ENCODE measurements around the gene FHOD1. TPM values are rescaled to one million over a fixed set of nuclear protein-coding genes. Genes with fewer than 3 reads are reported as not detected.

FHOD1 gene
- total RNA-seq, 4 donors from 2014 or later: 9.7 to 15.5 (median 12.9) TPM

GRCh38 chr16:67260426-67261063, 13.3 kb upstream of the FHOD1 start:
- TF ChIP-seq, protein P1, sequence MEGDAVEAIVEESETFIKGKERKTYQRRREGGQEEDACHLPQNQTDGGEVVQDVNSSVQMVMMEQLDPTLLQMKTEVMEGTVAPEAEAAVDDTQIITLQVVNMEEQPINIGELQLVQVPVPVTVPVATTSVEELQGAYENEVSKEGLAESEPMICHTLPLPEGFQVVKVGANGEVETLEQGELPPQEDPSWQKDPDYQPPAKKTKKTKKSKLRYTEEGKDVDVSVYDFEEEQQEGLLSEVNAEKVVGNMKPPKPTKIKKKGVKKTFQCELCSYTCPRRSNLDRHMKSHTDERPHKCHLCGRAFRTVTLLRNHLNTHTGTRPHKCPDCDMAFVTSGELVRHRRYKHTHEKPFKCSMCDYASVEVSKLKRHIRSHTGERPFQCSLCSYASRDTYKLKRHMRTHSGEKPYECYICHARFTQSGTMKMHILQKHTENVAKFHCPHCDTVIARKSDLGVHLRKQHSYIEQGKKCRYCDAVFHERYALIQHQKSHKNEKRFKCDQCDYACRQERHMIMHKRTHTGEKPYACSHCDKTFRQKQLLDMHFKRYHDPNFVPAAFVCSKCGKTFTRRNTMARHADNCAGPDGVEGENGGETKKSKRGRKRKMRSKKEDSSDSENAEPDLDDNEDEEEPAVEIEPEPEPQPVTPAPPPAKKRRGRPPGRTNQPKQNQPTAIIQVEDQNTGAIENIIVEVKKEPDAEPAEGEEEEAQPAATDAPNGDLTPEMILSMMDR (IDR thresholded peaks at IDR 0.05): peak in 1 of 4 experiments; percentile 33
- no peak for TF ChIP-seq EP300 (IDR thresholded peaks at IDR 0.05)
- TF ChIP-seq POLR2A (IDR thresholded peaks at IDR 0.05): no peak
- no peak for TF ChIP-seq POLR2AphosphoS5 (IDR thresholded peaks at IDR 0.05)
- H3K4me1 ChIP-seq: no peaks in the 10 kb centered on the region
- H3K4me3 ChIP-seq: no peak overlapping the region
- peaks cover 28% of the 10 kb centered on the region for H3K27me3 ChIP-seq
- ATAC-seq: no peak
- H3K36me3 ChIP-seq: no peaks in the 10 kb centered on the region
- no peak overlapping the region for H3K27ac ChIP-seq
- WGBS, 2 donors (ENCODE audit: low coverage in 1 of 2): 63 to 82% methylated on average over 2 to 4 of the region's 4 CpGs
- H3K9me3 ChIP-seq: no peaks in the 10 kb centered on the region

DNA sequence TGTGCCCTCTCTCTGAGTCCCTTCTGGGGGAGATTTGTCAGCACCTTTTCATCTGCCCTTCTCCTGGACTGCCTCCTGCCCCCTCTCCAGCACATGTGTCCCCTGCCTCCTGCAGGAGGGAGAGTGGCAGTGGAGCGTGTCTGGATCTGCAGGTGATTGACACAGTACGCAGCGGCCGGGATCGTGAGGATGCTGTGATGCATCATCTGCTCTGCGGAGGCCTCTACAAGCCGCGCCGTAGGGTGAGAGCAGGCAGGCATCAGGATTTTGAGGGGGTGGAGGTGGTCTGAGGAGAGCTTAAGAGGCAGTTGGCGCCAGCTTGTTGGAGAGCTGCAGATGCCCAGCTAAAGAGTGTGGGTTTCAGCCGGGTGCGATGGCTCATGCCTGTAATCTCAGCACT, 12.4 kb upstream of the FHOD1 start:
- no peak overlapping the region for H3K4me3 ChIP-seq
- ATAC-seq: no peak
- peaks cover 34% of the 10 kb centered on the region for H3K27me3 ChIP-seq
- WGBS, 2 donors (ENCODE audit: low coverage in 1 of 2): no CpG with 5 or more reads among the region's 12 CpGs
- H3K9me3 ChIP-seq: no peaks in the 10 kb centered on the region
- H3K27ac ChIP-seq: no peak overlapping the region
- H3K36me3 ChIP-seq: no peaks in the 10 kb centered on the region
- no peak for TF ChIP-seq EP300 (IDR thresholded peaks at IDR 0.05)
- TF ChIP-seq POLR2AphosphoS5 (IDR thresholded peaks at IDR 0.05): no peak
- TF ChIP-seq POLR2A (IDR thresholded peaks at IDR 0.05): no peak
- TF ChIP-seq, protein P1 (IDR thresholded peaks at IDR 0.05): no peak
- no peaks in the 10 kb centered on the region for H3K4me1 ChIP-seq

GRCh38 chr16:67258161-67258835, 11.0 kb upstream of the FHOD1 start:
- peaks cover 34% of the 10 kb centered on the region for H3K27me3 ChIP-seq
- no peak overlapping the region for H3K27ac ChIP-seq
- ATAC-seq: no peak
- no peak for TF ChIP-seq EP300 (IDR thresholded peaks at IDR 0.05)
- TF ChIP-seq POLR2AphosphoS5 (IDR thresholded peaks at IDR 0.05): no peak
- TF ChIP-seq POLR2A (IDR thresholded peaks at IDR 0.05): no peak
- TF ChIP-seq, protein P1 (IDR thresholded peaks at IDR 0.05): no peak
- no peaks in the 10 kb centered on the region for H3K4me1 ChIP-seq
- H3K36me3 ChIP-seq: no peaks in the 10 kb centered on the region
- 63 to 81% methylated on average over 3 to 8 of the region's 11 CpGs for WGBS, 2 donors (ENCODE audit: low coverage in 1 of 2)
- H3K4me3 ChIP-seq: no peak overlapping the region
- H3K9me3 ChIP-seq: no peaks in the 10 kb centered on the region

DNA sequence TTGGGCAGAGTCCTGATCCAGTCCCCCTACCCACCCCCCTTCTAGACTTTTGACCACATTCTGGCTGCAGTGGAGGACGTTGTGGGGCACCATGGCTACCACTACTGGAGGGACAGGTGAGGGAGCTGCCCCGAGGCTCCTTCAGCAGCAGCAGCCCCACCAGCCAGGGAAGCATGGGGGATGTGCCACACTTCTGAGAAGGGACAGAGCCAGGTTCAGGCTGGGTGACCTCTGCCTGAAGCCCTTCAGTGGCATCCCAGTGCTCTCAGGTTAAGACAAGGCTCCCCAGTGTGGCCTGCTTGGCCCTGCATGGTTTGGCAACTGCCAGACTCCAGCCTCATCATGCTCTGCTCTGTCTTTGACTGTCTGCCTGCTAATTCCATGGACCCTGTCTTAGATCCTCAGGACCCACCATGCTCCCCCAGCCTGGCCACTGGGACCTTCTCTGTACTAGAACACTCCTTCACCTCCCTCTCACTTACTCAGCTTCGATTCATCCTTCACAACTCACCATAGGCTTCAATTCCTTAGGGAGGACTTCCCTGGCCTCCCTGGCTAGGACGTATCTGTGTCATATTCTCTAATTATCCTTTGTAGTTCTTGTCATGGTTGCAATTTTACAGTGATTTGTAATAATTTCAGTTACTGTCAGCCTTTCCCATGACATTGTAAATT, 10.3 kb upstream of the FHOD1 start:
- H3K27me3 ChIP-seq: peaks cover 32% of the 10 kb centered on the region
- no peaks in the 10 kb centered on the region for H3K36me3 ChIP-seq
- ATAC-seq: no peak
- H3K27ac ChIP-seq: no peak overlapping the region
- no peak overlapping the region for H3K4me3 ChIP-seq
- TF ChIP-seq EP300 (IDR thresholded peaks at IDR 0.05): no peak
- TF ChIP-seq POLR2A (IDR thresholded peaks at IDR 0.05): no peak
- no peaks in the 10 kb centered on the region for H3K4me1 ChIP-seq
- H3K9me3 ChIP-seq: no peaks in the 10 kb centered on the region
- 74 to 78% methylated on average over 2 of the region's 4 CpGs for WGBS, 2 donors (ENCODE audit: low coverage in 1 of 2)

- Histone ChIP-seq H3K27ac (no peak overlapping the region), H3K4me1 (no peaks in the 10 kb centered on the region), H3K9me3 (no peaks in the 10 kb centered on the region), H3K4me3 (no peak overlapping the region), H3K27me3 (peaks cover 37% of the 10 kb centered on the region), H3K36me3 (no peaks in the 10 kb centered on the region)
- ATAC-seq: no peak
- TF ChIP-seq POLR2A (IDR thresholded peaks at IDR 0.05) (no peak), EP300 (IDR thresholded peaks at IDR 0.05) (no peak), POLR2AphosphoS5 (IDR thresholded peaks at IDR 0.05) (no peak)
- TF ChIP-seq, protein P1 (IDR thresholded peaks at IDR 0.05): no peak
- WGBS, 2 donors (ENCODE audit: low coverage in 1 of 2): 80 to 90% methylated on average over 2 to 5 of the region's 11 CpGs
Observed at GRCh38 chr16:67256701-67257230, 9.5 kb upstream of the FHOD1 start.

Data from gastroesophageal sphincter (tissue), 4 donors.